Pancreas (tissue), 10 donors: Measurements from ENCODE around the gene HDAC4. TPM values are rescaled to one million over a fixed set of nuclear protein-coding genes. Genes with fewer than 3 reads are reported as not detected.

Experiments
- ATAC-seq, 4 donors: fragments of 200-7000 bp; cut with Tn5 transposase; one replicate each; pipeline versions ENCODE4 v1.8.0 to v1.9.1; 2020; ENCODE audit warnings: mild to moderate bottlenecking in 4 of 4, moderate library complexity in 4 of 4
- DNase-seq, 6 donors: peaks; one replicate each; pipeline ENCODE4 v3.0.0-alpha.2; 2020
- FAIRE-seq: peaks from 2 replicates; lab custom pipeline; 2012; peaks lifted over from hg19 to GRCh38; lab: Jason Lieb, UNC
- H3K27ac ChIP-seq, 4 donors: fragments of 200-600 bp; sonication (generic); 1 replicate in 3 of 4; 2 replicates in 1 of 4; pipeline versions ENCODE4 v1.5.0 to v1.8.0; 2020
- H3K27me3 ChIP-seq, 4 donors: fragments of 200-600 bp; one replicate each; pipeline ENCODE4 v1.8.0; 2021
- H3K36me3 ChIP-seq, 3 donors: fragments of 200-600 bp; sonication (generic) in 1 of 3; one replicate each; pipeline versions ENCODE4 v1.5.0 to v1.8.0; 2020 to 2021
- H3K4me1 ChIP-seq, 3 donors: fragments of 200-600 bp; one replicate each; pipeline ENCODE4 v1.8.0; 2021
- H3K4me3 ChIP-seq, 4 donors: fragments of 200-600 bp; sonication (generic) in 2 of 4; one replicate each; pipeline versions ENCODE4 v1.5.0 to v1.8.0; 2020 to 2021
- H3K9me3 ChIP-seq, 4 donors: fragments of 200-600 bp; one replicate each; pipeline ENCODE4 v1.8.0; 2021
- WGBS, 2 donors: extraction: QIAGEN DNeasy Blood & Tissue Kit; methylation state at CpG; one replicate each; pipeline ENCODE4 v1.1.7; 2013; 5-methylcytosine and 5-hydroxymethylcytosine counted together
- intact Hi-C, 3 donors: fragments of 100-400 bp; cut with DNase I; formaldehyde crosslinking; loops; one replicate each; pipeline versions ENCODE4 v1.11.1 to v1.14.2; 2022
- polyA plus RNA-seq, 2 donors: library from polyadenylated mRNA; stranded (reverse); fragments of 200-250 nt; gene quantifications; one replicate each; pipeline ENCODE4 v1.2.3, GENCODE V29; 2013
- total RNA-seq, 6 donors: library from RNA; stranded (reverse); fragmentation: NEBNext Ultra II Directional in 4 of 6; extraction: Animal tissue kit (Norgen Biotek cat#: 25700) in 4 of 6; gene quantifications; one replicate each; pipeline versions ENCODE4 v1.2.1 to v1.2.4, GENCODE V29; 2021 to 2023
- TF ChIP-seq, protein P1 (sequence below), 4 donors: fragments of 200-600 bp; sonication (generic) in 3 of 4; IDR thresholded peaks; one replicate each; pipeline versions ENCODE4 v1.5.0 to v1.8.0; 2021; ENCODE audit warnings: antibody characterized with exemption in 4 of 4
- donor health status: healthy with polysubstance abuse.
- donor health status: DM: no; HTN: no; CAD: no; lungs with moderate emphysema.
- donor health status: DM: no; HTN: no; CAD: no.
- donor health status: control.
- donor health status: control.
- donor health status: Bipolar disorder and iron deficiency.
- donor health status: DM: yes; HTN: yes; CAD: no.
- donor health status: DM: no; HTN: no; CAD: no.
- donor health status: DM: no; HTN: no; CAD: no.
- donor health status: DM: yes; HTN: yes; CAD: no.

Gene HDAC4
- total and polyA plus RNA-seq, 8 donors, result 8.2 to 31.8 (median 16.6) TPM

- ATAC-seq (peak in 3 of 4 donors; percentile 16 to 41 (median 31)), DNase-seq (no peak)
- intact Hi-C loops, result no loop called here
Measured at GRCh38 chr2:239337122-239337876, 63.5 kb downstream of the HDAC4 start.

DNA sequence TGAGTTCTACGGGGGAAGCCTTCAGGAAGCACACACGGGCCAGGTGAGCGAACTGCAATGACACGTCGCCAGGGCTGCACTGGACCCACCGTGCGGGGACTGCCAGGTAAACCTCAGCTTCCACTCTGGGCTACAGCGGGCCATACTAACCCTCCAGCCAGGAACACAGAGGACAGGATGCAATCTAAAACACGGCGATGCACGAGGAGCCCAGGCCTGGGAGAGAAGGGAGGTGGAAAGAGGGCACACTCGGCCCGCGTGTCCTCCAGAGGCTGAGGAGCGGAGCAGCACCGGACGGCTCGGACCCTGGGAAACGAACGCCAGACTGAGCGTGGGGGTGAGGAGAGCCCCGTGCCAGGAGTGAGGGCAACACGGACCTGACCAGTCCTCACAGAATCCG is 69.3 kb downstream of the HDAC4 start:
- Histone ChIP-seq H3K36me3 (no peaks in the 10 kb centered on the region), H3K4me1 (peaks cover 0 to 36% (median 15%) of the 10 kb centered on the region in 3 donors), H3K4me3 (no peak overlapping the region), H3K27ac (no peak overlapping the region), H3K9me3 (no peaks in the 10 kb centered on the region), H3K27me3 (no peaks in the 10 kb centered on the region)
- ATAC-seq, result no peak
- WGBS, 2 donors, result 93 to 95% methylated on average over 24 of the region's 24 CpGs
- intact Hi-C loops, result no loop called here
- FAIRE-seq, result no peak
- TF ChIP-seq, protein P1, sequence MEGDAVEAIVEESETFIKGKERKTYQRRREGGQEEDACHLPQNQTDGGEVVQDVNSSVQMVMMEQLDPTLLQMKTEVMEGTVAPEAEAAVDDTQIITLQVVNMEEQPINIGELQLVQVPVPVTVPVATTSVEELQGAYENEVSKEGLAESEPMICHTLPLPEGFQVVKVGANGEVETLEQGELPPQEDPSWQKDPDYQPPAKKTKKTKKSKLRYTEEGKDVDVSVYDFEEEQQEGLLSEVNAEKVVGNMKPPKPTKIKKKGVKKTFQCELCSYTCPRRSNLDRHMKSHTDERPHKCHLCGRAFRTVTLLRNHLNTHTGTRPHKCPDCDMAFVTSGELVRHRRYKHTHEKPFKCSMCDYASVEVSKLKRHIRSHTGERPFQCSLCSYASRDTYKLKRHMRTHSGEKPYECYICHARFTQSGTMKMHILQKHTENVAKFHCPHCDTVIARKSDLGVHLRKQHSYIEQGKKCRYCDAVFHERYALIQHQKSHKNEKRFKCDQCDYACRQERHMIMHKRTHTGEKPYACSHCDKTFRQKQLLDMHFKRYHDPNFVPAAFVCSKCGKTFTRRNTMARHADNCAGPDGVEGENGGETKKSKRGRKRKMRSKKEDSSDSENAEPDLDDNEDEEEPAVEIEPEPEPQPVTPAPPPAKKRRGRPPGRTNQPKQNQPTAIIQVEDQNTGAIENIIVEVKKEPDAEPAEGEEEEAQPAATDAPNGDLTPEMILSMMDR (IDR thresholded peaks at IDR 0.05), result no peak
- DNase-seq, result no peak

More at GRCh38 chr2:239337122-239337876, 63.5 kb downstream of the HDAC4 start:
- no peaks in the 10 kb centered on the region for H3K36me3 ChIP-seq
- FAIRE-seq, result no peak
- no peaks in the 10 kb centered on the region for H3K9me3 ChIP-seq
- H3K27me3 ChIP-seq, result no peaks in the 10 kb centered on the region
- H3K4me3 ChIP-seq, result no peak overlapping the region
- TF ChIP-seq, protein P1 (IDR thresholded peaks at IDR 0.05), result no peak
- WGBS, 2 donors, result 75 to 82% methylated on average over 28 of the region's 28 CpGs
- H3K4me1 ChIP-seq, result no peaks in the 10 kb centered on the region
- no peak overlapping the region for H3K27ac ChIP-seq

DNA sequence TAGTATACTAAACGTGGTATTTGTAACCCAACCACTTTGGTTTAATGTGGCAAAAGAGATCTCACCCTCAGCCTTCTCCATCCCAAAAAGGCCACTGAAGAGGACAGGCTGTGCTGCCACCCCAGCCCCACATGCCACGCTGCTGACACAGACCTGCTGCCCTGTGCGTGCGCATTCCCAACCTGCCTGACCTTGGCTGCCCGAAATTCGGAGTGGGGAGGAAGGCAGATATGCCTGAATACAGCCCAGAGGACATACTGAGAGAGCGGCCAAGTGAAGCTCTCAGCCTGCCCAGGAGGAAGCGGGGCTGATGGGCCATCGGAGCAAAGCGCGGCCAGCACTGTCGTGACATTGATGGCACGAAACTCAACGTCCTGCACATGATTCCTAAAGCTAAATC is 70.0 kb downstream of the HDAC4 start:
- H3K4me1 ChIP-seq, result peaks cover 0 to 38% (median 15%) of the 10 kb centered on the region in 3 donors
- no peaks in the 10 kb centered on the region for H3K9me3 ChIP-seq
- TF ChIP-seq, protein P1 (IDR thresholded peaks at IDR 0.05), result no peak
- no peak overlapping the region for H3K4me3 ChIP-seq
- ATAC-seq, result no peak
- H3K27ac ChIP-seq, result no peak overlapping the region
- DNase-seq, result no peak
- H3K36me3 ChIP-seq, result no peaks in the 10 kb centered on the region
- H3K27me3 ChIP-seq, result no peaks in the 10 kb centered on the region
- intact Hi-C loops, result no loop called here
- WGBS, 2 donors, result 90 to 91% methylated on average over 14 of the region's 14 CpGs
- no peak for FAIRE-seq

DNA sequence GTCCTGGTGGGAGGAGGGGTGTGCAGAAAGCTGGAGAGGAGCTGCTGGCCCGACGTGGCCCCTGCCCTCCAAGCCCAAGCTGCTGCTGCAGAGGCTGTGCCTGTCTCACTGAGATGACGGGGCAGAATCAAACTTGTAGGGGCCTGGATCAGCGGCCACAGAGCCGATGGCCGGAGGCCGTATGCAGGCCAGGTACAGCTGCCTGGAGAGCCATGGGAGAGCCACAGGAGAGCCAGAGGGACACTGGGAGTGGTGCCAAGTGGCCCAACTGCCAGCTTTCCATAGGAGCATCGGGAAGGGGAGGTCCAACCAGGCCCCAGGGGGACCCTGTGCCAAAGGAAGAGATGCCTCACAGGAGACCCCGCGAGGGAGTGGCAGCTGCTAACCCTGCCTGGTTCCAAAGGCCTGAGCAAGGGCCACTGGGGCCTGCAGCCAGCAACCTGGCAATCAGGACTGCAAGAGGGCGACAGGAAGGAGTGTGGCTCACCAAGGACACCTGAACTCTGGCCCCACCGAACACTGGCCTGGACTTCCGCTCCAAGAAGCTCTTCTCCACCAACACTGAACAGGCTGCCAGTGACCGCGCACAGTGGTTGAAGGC is 70.7 kb downstream of the HDAC4 start:
- Histone ChIP-seq H3K27ac (no peak overlapping the region), H3K4me1 (peaks cover 0 to 38% (median 15%) of the 10 kb centered on the region in 3 donors), H3K4me3 (no peak overlapping the region), H3K36me3 (no peaks in the 10 kb centered on the region), H3K27me3 (no peaks in the 10 kb centered on the region), H3K9me3 (no peaks in the 10 kb centered on the region)
- ATAC-seq (peak; percentile 29 to 66 (median 50)), DNase-seq (peak in 5 of 6 donors; percentile 41 to 82 (median 63)), FAIRE-seq (no peak)
- TF ChIP-seq, protein P1 (IDR thresholded peaks at IDR 0.05), result no peak
- 55 to 59% methylated on average over 13 to 15 of the region's 15 CpGs for WGBS, 2 donors
- intact Hi-C loops, result no loop called here
